ENCODE data around the gene IRGC. TPM values are rescaled to one million over a fixed set of nuclear protein-coding genes. Genes with fewer than 3 reads are reported as not detected.
"Not testable (repeated sequence)": the region's sequence is repeated elsewhere in the genome, so short reads cannot be mapped to it uniquely, and the experiment has no call there.

Gene IRGC, protein sequence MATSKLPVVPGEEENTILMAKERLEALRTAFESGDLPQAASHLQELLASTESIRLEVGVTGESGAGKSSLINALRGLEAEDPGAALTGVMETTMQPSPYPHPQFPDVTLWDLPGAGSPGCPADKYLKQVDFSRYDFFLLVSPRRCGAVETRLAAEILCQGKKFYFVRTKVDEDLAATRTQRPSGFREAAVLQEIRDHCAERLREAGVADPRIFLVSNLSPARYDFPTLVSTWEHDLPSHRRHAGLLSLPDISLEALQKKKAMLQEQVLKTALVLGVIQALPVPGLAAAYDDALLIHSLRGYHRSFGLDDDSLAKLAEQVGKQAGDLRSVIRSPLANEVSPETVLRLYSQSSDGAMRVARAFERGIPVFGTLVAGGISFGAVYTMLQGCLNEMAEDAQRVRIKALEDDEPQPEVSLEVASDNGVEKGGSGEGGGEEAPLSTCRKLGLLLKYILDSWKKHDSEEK
- total RNA-seq (2014; rRNA removed; shearing (Covaris generic)): not detected in 2 replicates

DNA sequence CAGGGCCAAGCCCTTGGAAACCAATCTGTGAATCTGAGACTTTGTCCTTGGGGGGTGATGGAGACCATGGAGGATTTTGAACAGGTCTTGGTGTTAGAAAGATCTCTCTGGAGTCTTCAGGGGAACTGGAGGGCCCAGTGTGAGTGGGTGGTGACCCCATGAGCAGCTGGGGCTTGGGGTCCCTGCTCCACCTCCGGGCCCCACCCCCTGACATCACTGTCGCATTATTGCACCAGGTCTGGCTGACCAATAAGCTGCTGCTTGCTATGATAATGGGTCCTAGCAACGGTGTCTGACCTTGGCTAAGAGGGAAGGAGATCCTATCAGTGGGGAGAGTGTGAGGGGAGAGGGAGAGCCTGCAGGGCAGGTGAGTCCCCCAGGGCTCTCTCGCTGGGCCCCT lies at the start of gene IRGC:
Gene IRGC, plus strand, starts transcription at position 301 of the 400 bp plus-strand sequence. CDS start 2,483 bp downstream, outside the sequence.
- no peak for DNase-seq (ENCODE audit: low read depth)

DNA sequence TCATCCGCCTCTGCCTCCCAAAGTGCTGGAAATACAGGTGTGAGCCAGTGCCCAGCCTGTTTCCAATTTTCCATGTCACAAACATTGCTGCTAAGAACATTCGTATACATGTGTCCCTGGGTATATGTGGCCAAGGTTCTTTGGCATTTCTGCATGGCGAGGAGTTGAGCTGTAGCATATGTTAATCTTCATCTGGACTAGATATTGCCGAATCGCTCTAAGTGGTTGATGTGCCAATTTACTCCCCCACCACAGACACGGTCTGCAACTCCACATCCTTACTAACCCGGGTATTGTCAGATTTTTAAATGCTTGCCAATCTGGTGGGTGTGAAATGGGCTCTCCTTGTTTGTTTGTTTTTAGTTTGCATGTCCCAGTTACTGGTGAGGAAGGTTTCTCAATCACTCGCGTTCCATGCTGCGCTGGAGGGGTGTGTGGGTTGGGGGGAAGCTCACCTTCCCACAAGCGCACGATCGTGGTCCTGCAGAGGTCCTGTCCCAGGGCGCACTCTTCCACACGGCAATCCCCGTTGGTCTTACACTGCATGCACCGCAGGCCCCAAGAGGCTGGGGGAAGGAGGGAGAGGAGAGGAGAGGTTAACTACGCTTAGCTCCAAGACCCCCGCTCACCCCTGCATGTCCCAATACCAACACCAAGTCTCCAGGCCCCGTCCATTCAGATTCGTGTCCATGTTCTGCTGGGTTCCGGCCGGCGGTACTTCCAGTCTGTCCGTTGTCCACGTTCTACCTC lies 48.6 kb upstream of the IRGC start:
- DNase-seq (ENCODE audit: low read depth): no peak

DNA sequence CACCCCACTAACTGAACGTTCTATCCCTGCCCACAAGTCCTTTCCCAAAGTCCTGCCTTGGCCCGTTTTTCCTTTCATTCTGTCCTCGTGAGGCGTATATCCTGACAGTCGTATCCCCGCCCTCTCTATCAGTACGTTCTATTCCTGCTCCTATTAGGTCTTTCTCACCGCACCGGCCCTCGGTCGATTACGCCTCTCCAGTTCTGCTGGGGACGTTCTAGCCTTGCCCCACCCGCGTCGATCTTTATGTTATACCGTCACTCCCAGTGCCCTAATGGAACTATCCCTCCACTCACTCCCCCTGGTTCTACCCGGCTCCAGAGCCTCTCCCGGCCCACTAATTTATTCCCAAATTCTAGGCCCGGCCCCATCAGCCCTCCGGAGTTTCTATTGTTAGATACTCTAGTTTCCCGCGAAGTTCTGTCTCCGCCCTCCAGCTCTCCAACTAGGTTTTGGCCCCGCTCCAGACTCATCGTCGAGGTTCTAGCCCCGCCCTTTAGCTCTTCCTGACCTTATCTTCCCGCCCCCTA lies 47.9 kb upstream of the IRGC start:
- no peak for DNase-seq (ENCODE audit: low read depth)

DNA sequence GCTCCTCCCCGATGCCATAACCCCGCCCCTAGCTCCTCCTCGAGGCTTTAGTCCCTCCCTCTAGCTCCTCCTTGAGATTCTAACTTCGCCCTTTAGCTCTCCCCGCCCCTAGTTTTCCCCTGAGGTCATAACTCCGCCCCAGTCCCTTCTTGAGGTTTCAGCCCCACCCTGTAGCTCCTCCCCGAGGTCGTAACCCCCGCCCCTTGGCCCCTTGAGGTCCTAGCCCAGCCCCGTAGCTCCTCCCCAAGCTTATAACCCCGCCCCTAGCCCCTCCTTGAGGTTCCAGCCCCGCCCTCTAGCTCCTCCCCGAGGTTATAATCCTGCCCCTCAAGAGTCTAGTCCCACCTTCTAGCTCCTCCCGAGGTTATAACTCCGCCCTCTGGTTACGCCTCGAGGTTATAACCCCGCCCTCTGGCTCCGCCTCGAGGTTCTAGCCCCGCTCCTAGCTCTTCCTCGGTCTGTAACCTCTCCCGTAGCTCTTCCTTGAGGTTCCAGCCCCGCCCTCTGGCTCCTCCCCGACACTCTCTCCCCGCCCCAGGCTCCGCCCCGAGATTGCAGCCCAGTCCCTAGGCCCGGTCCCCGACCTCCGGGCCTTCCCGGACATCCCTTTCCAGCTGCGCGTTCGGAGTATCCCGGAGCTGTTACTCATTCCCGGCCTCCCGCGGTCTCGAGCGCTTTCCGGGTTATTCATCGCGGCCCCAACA lies 47.3 kb upstream of the IRGC start:
- peak; percentile 98 for DNase-seq (ENCODE audit: low read depth)

DNA sequence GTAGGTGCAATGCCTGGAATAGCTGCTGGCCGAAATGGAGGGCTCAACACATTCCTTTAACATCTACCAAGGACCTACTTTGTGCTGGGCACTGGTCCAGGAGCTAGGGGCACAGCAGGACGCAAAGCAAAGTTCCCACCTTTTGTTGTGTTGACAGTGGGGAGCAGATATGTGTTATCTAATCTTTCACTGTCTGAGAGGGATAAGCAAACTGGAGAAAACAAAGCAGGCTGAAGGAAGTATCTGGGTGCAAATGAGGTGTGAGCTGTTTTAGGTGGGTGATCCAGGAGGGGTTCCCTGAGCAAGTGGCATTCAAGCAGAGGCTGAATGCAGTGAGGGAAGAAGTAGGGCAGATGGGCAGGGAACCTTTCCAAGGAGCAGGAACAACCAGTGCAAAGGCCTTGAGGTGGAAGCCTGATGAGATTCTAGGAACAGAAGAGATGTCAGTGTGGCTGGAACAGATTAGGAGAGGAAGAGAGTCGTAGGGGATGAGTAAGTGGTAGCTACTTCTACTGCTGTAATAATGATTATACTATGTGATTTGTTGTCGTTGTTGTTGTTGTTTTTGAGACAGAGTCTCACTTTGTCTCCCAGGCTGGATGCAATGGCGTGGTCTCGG lies 43.7 kb upstream of the IRGC start:
- no peak for DNase-seq (ENCODE audit: low read depth)

DNA sequence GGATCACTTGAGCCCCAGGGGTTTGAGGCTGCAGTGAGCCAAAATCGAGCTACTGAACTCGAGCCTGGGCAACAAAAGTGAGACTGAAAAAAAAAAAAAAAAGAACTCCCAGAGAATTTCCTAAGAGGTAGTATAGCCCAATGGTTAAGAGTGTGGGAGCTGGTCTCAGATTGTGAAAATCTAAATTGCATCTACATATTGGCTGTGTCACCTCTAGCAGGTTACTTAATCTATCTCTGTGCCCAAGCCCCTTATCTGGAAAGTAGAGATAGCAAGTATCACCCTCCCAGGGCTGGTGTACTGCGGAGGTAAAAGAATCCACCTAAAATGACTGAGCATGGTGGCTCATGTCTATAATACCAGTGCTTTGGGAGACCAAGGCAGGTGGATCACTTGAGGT lies 42.2 kb upstream of the IRGC start:
- no peak for DNase-seq (ENCODE audit: low read depth)

DNA sequence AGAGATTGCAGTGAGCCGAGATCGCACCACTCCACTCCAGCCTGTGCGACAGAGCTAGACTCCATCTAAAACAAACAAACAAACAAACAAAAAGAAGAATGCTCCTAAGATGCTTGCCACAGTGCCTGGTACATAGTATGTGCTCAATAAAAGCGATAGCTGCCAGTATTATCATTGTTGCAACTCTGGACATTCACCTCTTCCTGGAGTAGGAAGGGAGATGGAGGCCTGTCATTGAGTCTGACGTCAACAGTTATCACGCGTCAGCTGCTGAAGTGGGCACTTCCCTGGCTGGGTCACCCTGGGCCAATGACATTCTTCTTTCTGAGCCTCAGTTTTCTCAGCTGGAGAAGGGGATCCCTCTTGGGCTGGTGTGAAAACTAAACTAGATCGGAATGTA lies 41.7 kb upstream of the IRGC start:
- DNase-seq (ENCODE audit: low read depth): peak; percentile 27

DNA sequence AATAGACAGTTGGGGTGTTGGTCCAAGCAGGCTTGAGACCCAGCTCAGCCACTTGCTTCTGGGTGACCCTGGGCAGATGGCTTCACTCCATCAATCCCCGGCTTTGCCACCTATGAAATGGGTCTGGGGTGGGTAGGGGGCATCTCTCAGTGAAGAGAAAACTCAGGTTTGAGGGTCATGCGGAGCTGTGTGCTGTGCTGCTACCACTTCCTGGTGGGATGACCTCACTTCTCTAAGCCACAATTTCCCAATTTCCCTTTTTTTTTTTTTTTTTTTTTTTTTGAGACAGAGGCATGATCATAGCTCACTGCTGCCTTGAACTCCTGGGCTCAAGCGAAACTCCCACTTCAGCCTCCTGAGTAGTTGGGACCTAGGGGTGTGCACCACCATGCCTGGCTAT lies 41.3 kb upstream of the IRGC start:
- DNase-seq (ENCODE audit: low read depth): peak; percentile 55

DNA sequence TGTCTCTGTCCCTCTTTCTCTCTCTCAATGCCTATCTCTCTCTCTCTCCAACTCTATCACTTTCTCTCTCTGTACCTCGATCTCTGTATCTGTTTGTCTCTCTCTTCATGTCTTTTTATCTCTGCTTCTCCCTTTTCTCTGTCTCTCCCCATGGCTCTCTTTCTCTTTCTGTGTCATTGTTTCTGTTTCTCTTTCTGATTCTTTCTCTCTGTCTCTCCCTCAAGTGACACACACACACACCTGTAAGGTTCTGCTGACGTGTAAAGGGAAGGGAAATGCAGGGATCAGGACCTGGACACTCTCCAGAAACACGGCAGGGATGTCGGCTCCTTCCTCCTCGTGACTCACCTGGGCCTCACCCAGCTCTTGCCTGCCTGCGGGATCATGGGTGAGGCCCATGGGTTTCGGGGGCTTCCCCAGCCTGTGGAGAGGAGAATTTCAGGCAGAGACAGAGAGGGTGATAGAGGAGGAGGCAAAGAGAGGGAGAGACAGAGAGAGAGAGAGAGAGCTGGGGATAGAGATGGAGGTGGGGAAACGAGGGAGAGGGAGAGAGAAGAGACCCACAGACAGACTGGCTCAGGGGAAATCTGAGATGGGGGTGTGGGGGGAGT lies 40.5 kb upstream of the IRGC start:
- DNase-seq (ENCODE audit: low read depth): peak; percentile 89

DNA sequence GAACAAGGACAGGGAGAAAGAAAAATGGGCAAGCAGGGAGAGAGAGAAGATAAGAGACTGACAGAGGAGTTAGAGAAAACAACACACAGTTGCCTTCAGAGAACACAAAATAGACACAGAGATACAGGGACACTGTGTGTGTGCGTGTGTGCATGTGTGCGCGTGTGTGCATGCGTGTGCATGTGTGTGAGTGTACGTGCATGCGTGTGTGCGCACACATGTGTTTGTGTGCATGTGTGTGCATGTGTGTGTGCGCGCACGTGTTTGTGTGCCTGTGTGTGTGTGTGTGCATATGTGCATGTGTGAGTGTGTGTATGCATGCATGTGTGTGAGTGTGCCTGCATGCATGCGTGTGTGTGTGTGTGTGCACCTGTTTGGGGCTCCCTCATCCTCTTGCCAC lies 40.0 kb upstream of the IRGC start:
- no peak for DNase-seq (ENCODE audit: low read depth)

DNA sequence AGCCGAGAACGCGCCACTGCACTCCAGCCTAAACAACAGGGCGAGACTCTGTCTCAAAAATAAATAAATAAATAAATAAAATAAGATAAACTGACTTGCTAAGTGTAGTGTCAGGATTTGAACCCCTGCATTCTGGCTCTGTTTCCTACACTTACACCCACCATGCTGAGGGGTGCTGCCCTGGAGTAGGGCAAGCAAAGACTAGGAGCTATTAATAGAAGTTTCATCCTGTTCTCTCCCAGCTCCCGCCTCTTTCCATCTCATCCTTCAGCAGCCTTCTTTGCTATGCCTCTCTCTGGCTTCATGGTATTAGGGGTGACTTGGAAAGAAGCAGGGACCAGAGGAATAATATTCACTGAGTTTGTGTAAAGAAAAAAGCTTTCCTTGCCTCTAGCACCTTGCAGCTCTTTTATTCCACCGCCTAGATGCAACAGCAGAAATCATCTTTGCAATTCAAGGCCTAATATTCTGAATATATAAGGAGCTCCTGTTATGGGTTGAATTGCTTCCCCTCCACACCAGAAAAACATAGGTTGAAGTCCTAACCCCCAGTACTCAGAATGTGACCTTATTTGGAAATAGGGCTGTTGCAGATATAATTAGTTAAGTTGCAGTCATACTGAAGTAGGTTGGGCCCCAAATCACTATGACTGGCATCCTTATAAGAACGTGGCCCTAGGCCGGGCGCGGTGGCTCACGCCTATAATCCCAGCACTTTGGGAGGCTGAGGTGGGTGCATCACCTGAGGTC lies 37.2 kb upstream of the IRGC start:
- no peak for DNase-seq (ENCODE audit: low read depth)

DNA sequence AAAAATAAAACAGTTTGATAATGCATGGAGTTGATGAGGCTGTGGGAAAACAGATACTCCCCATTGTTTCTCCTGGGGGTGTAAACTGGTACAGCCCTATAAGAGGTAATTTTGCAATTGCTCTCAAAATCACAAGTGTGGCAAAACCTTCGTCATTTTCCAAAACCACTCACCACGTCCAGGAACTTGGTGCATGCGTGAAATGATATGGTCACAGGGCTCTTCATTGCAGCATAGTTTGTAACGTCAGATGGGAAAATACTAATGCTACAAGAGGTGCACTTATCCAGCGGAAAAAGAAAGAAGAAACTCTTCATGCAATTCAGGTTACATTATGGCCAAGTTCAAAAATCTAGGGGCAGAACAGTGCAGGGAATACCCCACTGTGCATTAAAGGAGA lies 34.1 kb upstream of the IRGC start:
- DNase-seq (ENCODE audit: low read depth): no peak

DNA sequence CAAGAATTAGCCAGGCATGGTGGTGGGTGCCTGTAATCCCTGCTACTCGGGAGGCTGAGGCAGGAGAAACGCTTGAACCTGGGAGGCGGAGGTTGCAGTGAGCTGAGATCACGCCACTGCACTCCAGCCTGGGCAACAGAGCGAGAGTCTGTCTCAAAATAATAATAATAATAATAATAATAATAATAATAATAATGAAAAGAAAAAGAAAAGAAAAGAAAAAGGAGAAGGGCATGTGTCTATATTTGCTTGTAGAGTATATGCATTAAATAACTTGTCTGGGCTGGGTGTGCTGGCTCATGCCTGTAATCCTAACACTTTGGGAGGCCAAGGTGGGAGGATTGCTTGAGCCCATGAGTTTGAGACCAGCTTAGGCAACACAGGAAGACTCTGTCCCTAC lies 33.6 kb upstream of the IRGC start:
- DNase-seq (ENCODE audit: low read depth): not testable (repeated sequence)

DNA sequence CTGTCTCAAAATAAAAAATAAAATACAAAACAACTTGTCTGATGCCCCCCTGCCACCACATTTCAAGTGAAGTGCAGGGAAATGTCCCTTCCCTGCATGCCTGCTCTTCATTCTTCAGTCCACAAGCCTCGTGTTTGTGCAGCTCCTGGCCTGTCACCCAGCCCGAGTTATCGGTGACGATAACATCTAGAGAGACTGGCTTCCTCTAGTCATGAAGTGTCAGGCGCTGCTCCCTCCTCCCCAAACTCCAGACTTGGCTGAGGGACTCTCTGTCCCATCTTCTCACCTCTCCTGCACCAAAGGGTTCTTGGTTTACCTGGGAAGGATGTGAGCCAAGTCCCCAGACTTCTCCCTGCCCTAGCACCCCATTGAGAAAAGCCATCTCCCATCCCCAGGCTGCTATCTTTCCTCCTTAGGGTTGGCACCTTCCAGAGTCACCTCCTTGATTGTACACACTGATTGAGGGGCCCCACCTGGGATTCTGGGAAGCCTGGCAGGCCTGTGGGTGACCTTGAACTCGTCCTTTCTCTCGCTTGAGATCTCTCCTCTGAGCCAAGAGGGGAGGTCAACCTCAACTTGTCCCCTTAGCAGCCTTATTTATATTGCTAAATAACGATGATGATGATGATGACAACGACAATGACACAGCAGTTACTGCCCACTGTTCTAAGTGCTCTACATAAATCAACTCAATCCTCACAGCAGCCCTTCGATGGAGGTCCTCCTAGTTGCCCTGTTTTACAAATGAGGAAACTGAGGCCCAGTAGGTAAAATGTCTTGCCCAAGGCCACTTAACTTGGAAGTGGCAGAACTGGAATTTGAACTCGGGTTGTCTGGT lies 32.8 kb upstream of the IRGC start:
- no peak for DNase-seq (ENCODE audit: low read depth)

DNA sequence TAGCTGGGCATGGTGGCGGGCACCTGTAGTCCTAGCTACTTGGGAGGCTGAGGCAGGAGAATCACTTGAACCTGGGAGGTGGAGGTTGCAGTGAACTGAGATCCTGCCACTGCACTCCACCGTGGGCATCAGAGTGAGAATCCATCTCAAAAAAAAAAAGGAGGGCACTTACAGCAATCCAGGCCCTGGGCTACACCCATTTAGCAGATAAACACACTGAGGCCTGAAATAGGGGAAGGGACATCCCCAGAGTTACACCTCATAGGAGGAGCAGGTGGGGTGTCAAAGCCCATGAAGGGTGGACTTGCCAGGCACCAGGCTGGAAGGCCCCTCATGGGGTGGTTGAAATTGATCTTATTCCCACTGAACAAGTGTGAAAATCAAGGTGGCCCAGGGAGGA lies 32.0 kb upstream of the IRGC start:
- DNase-seq (ENCODE audit: low read depth): no peak

DNA sequence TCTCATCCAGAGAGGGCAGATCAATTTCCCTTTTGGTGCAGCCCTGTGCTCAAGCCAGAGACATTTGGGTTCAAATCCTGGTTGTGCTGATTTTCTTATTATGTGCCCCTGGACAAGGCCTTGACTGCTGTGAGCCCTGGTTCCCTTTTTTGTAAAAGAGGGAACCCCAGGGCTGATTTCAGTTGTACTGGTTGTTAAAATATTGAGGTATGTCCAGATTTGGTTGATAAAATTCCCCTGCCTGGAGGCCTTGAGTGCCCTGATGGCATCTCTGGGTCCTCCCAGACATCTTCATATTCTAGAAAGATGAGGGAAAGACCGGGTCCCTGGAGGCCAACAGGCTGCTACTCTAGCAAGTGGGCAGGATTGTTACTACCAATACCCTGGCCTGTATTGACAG lies 31.6 kb upstream of the IRGC start:
- no peak for DNase-seq (ENCODE audit: low read depth)

DNA sequence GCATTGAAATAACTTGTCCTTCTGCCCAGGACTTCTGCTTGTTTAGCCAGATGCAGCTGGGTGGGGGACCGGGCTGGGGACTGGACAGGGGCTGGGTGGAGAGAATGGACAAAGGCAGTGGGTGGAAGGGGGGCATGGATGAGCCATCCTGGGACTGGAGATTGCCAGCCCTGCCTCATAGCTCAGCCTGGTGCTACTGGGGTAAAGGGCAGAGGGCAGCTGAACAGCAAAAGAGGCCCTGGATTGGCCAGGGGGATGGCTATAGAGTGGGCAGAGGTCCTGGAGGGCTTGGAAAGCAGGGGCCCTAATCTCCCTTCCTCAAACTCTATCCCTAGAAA lies 28.2 kb upstream of the IRGC start:
- peak; percentile 21 for DNase-seq (ENCODE audit: low read depth)

DNA sequence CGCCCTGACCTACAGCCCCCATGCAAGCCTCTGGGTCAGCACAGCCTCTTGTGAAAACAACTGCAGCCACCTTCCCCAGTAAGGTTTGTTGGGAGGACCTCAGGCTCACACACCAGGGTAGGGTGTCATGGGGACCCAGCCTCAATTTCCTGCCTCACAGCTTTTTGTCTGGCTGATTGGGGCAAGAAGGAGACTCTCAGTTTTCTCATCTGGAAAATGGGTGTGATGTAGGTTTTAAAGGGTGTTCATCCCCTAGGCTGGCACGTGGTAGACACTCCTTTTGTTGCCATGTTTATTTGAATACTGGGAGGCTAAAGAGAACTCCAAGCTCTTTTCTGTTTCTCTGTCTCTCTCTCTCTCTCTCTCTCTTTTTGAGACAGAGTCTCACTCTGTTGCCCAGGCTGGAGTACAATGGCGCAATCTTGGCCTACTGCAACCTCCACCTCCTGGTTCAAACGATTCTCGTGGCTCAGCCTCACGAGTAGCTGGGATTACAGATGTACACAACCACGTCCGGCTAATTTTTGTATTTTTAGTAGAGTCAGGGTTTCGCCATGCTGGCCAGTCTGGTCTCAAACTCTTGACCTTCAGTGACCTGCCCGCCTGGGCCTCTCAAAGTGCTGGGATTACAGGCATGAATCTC lies 27.7 kb upstream of the IRGC start:
- no peak for DNase-seq (ENCODE audit: low read depth)

DNA sequence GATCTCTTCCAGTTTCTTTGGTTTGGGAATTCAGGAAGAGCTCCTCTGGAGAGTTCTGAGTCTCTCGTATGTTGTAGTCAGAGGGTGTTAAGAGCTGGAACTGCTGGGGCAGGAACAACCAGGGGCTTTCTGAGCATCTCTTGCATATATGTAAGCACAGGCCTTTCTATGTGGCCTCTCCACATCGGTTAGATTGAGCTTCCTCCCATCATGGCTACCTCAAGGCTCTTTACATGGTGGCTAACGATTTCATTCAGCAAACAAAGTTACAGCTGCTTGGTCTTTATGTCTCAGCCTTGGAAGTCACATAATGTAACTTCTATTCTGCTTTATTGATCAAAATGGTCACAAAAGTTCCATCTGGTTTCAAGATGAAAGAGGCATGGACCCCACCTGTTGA lies 25.4 kb upstream of the IRGC start:
- DNase-seq (ENCODE audit: low read depth): no peak
